HFFc6 (cell line): ENCODE results near the gene RPUSD1. TPM values are rescaled to one million over a fixed set of nuclear protein-coding genes. Genes with fewer than 3 reads are reported as not detected.

Source experiments
- DNase-seq: peaks from one replicate; pipeline ENCODE4 v3.0.0-alpha.2; 2018
- H3K27ac Mint-ChIP-seq: 2 replicates; pipeline ENCODE4 v1.8.0; 2020; ENCODE audit warnings: mild to moderate bottlenecking, mixed read lengths
- H3K27me3 Mint-ChIP-seq: 2 replicates; pipeline ENCODE4 v1.8.0; 2021; ENCODE audit warnings: mild to moderate bottlenecking, moderate library complexity, mixed read lengths; ENCODE audit not compliant: insufficient read depth
- H3K36me3 Mint-ChIP-seq: 2 replicates; pipeline ENCODE4 v1.8.0; 2021; ENCODE audit warnings: low read depth, mixed read lengths
- H3K4me1 Mint-ChIP-seq: 2 replicates; pipeline ENCODE4 v1.8.0; 2020; ENCODE audit warnings: low read depth, mixed read lengths
- H3K4me3 Mint-ChIP-seq: 2 replicates; pipeline ENCODE4 v1.8.0; 2020; ENCODE audit warnings: mild to moderate bottlenecking, moderate library complexity, mixed read lengths
- H3K9me3 Mint-ChIP-seq: 2 replicates; pipeline ENCODE4 v1.8.0; 2020; ENCODE audit warnings: mild to moderate bottlenecking, mixed read lengths
- total RNA-seq, 6 experiments: library from RNA; stranded (reverse); fragmentation: NEBNext Ultra II Directional; extraction: Animal tissue kit (Norgen Biotek cat#: 25700); gene quantifications; 2 replicates in 1 of 6; 3 replicates in 5 of 6; pipeline ENCODE4 v1.2.3, GENCODE V29; 2021
- TF ChIP-seq, protein P1 (sequence below): fragments of 200-600 bp; sonication (generic); IDR thresholded peaks from 2 replicates; pipeline ENCODE4 v1.5.0; 2021; ENCODE audit warnings: antibody characterized with exemption, mild to moderate bottlenecking

Gene RPUSD1
- total RNA-seq, 6 experiments from 2014 or later: 23.8 to 32.8 (median 25.8) TPM

DNA sequence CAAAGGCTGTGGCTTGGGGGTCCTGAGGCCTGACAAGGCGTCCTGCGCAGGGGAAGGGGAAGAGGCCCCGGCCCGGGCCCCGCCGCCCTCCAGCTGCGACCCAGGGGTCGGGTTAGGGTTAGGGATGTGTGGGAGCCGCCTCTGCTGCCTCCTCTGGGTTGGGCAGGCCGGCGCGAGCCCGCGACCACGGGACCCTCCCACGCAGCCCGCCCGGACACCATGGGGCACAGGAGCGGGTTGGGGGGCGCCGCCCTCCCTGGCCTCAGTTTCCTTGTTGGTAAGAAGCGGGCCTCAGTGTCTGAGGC is 47.8 kb downstream of the RPUSD1 start:
- Mint-ChIP-seq H3K27ac (no peak overlapping the region), H3K36me3 (peaks cover 9% of the 10 kb centered on the region; the same call in 1 of the 2 replicates), H3K4me3 (peak overlapping the region; percentile 83), H3K9me3 (no peaks in the 10 kb centered on the region), H3K27me3 (peaks cover 5% of the 10 kb centered on the region; the same call in 1 of the 2 replicates), H3K4me1 (peaks cover 9% of the 10 kb centered on the region; the same call in 1 of the 2 replicates)
- TF ChIP-seq, protein P1, sequence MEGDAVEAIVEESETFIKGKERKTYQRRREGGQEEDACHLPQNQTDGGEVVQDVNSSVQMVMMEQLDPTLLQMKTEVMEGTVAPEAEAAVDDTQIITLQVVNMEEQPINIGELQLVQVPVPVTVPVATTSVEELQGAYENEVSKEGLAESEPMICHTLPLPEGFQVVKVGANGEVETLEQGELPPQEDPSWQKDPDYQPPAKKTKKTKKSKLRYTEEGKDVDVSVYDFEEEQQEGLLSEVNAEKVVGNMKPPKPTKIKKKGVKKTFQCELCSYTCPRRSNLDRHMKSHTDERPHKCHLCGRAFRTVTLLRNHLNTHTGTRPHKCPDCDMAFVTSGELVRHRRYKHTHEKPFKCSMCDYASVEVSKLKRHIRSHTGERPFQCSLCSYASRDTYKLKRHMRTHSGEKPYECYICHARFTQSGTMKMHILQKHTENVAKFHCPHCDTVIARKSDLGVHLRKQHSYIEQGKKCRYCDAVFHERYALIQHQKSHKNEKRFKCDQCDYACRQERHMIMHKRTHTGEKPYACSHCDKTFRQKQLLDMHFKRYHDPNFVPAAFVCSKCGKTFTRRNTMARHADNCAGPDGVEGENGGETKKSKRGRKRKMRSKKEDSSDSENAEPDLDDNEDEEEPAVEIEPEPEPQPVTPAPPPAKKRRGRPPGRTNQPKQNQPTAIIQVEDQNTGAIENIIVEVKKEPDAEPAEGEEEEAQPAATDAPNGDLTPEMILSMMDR: no peak
- no peak for DNase-seq

DNA sequence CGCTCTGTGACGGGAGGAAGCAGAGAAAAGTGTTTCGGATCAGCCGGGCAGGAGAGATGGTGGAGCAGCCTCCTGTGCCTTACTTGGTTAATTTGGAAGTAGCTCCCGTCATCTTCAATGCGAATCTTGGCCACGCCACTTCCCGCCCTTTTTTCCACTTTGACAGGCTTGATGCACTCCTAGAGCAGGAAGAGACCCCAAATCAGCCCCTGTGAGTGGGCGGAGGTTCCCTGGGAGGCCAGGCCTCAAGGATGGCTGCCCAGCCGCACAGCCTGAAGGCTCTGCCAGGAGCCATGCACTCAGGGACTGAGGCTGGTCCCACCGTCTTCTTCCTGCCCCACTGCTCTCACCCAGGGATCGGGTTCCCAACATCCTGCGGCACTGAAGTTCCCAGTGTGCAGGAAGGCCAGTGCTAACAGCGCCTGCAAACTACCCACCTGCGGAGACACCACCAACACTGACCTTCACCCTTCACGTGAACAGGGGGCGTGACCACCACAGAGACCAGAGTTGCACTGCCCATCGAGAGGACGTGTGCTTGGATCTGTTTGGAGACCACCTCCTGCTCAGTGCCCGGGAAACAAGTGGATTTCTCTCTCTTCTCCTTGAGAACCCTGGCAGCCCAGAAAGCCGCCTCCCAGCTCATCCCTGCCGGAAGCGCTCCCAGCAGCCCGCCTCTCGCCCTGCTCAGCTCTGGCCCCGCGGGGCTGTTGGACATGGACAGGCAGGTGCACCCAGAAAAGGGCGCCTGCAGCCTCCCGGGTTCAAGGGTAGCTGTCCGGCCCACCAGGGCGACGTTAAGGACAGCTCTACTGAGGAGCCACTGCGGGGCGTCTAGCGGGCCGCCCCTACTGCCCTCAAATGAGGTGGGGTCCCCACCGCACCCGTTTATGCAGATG is 48.4 kb downstream of the RPUSD1 start:
- TF ChIP-seq, protein P1: no peak
- Mint-ChIP-seq H3K27ac (no peak overlapping the region), H3K9me3 (no peaks in the 10 kb centered on the region), H3K36me3 (peaks cover 9% of the 10 kb centered on the region; the same call in 1 of the 2 replicates), H3K4me1 (peaks cover 9% of the 10 kb centered on the region; the same call in 1 of the 2 replicates), H3K4me3 (peak overlapping the region; percentile 83), H3K27me3 (peaks cover 5% of the 10 kb centered on the region; the same call in 1 of the 2 replicates)
- no peak for DNase-seq

DNA sequence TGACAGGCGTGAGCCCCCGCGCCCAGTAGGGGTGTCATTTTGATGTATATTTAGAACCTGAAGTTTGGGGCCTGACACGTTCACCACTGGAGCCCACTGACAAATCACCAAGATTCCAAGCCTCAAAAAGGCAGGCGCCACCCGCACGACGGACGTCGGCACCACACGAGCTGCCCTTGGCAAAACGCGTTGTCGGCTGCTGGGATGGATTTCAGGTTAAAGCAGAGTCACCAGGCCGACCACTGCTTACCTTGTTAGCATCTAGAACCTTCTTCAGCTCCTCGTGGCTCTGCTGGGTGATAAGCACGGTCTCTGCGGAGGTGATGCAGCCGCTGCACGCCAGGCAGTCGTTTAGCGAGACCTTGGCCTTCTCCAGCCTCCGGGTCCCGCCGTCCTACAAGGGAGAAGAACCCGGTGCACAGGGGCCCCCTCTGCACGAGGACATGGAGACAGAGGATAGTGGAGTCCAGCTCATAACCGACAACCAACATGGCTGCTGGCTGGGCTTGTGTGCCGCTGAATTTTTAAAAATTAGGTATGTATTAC is 51.2 kb downstream of the RPUSD1 start:
- H3K27me3 Mint-ChIP-seq: peaks cover 2% of the 10 kb centered on the region; the same call in 1 of the 2 replicates
- peaks cover 9% of the 10 kb centered on the region; the same call in 1 of the 2 replicates for H3K36me3 Mint-ChIP-seq
- TF ChIP-seq, protein P1: no peak
- no peaks in the 10 kb centered on the region for H3K9me3 Mint-ChIP-seq
- no peak overlapping the region for H3K27ac Mint-ChIP-seq
- DNase-seq: no peak
- no peak overlapping the region for H3K4me3 Mint-ChIP-seq
- peaks cover 12% of the 10 kb centered on the region; the same call in 1 of the 2 replicates for H3K4me1 Mint-ChIP-seq

DNA sequence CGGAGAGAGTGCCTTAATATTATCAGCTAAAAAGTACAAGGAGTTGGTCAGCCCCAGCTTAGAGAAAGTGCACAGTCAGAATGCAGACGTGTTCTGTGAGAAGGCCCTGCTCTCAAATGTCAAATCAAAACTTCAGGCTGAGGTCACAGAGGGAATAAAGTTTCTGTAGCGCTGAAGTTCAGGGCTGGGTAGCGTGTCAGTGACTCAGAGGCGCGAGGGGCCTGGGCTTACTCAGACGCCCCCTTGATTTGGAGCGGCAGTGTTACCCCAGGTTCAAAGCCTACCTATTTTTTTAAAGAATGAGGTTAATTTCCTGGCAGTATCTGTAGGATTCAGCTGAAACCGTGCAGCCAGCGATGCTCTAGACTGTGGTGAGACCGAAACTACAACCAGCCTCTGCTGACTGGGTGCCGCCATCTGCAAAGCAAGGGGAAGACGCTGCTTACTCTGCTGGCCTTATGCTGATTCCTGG is 52.2 kb downstream of the RPUSD1 start:
- Mint-ChIP-seq H3K9me3 (no peaks in the 10 kb centered on the region), H3K4me1 (peaks cover 12% of the 10 kb centered on the region; the same call in 1 of the 2 replicates), H3K27ac (no peak overlapping the region), H3K27me3 (peaks cover 2% of the 10 kb centered on the region; the same call in 1 of the 2 replicates), H3K4me3 (no peak overlapping the region), H3K36me3 (peaks cover 9% of the 10 kb centered on the region; the same call in 1 of the 2 replicates)
- TF ChIP-seq, protein P1: no peak
- DNase-seq: no peak

DNA sequence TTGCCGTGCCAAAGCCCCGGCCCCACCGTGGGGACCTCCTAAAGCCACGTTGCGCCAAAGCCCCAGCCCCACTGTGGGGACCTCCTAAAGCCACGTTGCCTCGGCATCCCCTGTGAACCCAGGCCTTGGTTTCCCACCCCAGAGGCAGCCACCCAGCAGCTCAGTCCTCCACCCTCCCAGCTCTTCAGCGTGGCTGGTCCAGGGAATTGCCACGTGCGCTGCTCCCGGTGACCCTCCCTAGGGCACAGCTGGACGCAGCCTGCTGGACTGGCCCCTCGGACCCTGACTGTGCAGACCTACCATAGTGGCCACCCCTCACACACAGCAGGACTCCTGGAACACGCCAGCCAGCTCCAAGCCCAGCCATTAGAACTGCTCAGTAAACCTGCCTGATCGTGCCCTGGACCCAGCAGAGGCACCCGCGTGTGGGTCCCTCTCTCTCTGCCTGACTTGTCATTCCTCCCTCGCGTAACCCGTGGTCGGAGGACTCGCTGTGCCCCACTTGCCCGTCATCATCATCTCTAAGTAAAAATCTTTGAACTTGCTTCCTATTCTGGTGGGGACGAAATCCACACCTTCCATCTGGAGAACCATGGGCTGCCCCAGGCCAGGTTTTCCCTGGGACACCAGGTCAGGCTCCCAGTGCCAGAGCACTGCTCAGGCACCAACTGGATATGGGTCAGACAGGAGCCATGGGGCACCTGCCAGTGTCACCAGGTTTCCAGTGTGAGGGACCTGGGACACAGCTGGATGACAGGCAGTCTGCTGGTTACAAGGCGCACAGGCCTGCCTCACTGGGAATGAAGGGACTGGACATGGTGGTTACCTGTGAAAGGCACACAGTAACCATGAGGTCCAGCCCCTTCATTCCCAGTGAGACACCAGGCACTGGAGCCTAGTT is 53.0 kb downstream of the RPUSD1 start:
- H3K4me1 Mint-ChIP-seq: peaks cover 12% of the 10 kb centered on the region; the same call in 1 of the 2 replicates
- no peak overlapping the region for H3K4me3 Mint-ChIP-seq
- H3K27me3 Mint-ChIP-seq: peaks cover 2% of the 10 kb centered on the region; the same call in 1 of the 2 replicates
- no peaks in the 10 kb centered on the region for H3K9me3 Mint-ChIP-seq
- peaks cover 9% of the 10 kb centered on the region; the same call in 1 of the 2 replicates for H3K36me3 Mint-ChIP-seq
- TF ChIP-seq, protein P1: no peak
- H3K27ac Mint-ChIP-seq: no peak overlapping the region
- DNase-seq: no peak
